ENCODE measurements around the gene WWOX.

Gene WWOX

DNA sequence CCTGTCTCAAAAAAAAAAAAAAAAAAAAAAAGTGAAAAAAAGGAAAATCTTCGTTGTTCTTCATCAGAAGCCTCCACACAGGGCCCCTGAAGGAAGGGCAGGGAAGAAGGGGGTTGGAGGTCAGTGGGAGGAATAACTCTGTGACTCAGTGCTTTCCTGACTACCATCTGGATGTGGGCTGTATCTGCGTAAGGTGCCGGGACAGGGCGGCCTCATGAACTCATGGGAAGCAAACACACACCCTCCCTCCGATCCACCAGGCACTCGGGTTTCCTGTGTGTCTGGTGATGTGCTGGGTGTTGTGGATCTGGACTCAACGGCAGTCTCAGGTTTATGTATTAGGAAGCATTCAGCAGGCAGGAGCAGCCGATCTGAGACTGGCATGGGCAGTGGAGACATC is 691.6 kb downstream of the WWOX start:
- ATAC-seq (ENCODE audit: low read depth) (no peak), DNase-seq (ENCODE audit: low spot score in 2 of 2) (no peak)
- Mint-ChIP-seq H3K36me3 (no peaks in the 10 kb centered on the region), H3K27ac (no peak overlapping the region), H3K27me3 (no peaks in the 10 kb centered on the region), H3K4me3 (no peak overlapping the region), H3K4me1 (peaks cover 5% of the 10 kb centered on the region), H3K9me3 (no peaks in the 10 kb centered on the region)

DNA sequence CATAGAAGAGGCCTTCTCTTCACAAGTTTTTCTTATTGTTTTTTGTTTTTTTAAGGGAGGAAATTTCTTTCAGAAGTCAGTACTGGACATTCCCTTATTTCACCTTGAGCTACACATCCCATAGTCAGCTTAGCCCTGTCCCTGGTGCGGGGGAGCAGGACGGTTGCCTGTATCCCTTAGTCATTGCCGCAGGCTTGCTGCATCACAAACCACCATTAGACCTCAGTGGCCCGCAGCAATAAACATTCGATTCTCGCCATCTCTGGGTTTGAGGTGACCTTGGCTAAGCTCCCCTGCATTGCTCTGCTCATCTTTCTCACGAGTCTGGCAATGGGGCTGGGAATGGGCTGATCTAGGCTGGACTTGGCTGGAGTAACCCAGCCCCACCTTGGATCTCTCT is 692.5 kb downstream of the WWOX start:
- Mint-ChIP-seq H3K4me3 (no peak overlapping the region), H3K27ac (no peak overlapping the region), H3K27me3 (no peaks in the 10 kb centered on the region), H3K9me3 (no peaks in the 10 kb centered on the region), H3K4me1 (peaks cover 5% of the 10 kb centered on the region), H3K36me3 (no peaks in the 10 kb centered on the region)
- ATAC-seq (ENCODE audit: low read depth): no peak
- DNase-seq (ENCODE audit: low spot score in 2 of 2): no peak

DNA sequence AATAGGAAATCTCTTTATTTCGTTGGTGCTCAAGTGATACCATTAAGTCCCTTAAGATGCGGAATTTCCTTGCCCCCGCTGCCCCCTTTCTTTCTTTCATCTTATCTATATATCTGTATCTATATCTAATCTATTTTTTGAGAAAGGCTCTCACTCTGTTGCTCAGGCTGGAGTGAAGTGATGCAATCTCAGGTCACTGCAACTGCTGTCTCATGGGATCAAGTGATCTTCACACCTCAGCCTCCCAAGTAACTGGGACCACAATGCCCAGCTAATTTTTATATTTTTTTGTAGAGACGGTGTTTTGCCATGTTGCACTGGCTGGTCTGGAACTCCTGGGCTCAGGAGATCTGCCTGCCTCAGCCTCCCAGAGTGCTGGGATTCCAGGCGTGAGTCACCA is 693.5 kb downstream of the WWOX start:
- H3K4me3 Mint-ChIP-seq: no peak overlapping the region
- H3K27me3 Mint-ChIP-seq: no peaks in the 10 kb centered on the region
- ATAC-seq (ENCODE audit: low read depth) (no peak), DNase-seq (ENCODE audit: low spot score in 2 of 2) (no peak)
- peaks cover 5% of the 10 kb centered on the region for H3K4me1 Mint-ChIP-seq
- no peaks in the 10 kb centered on the region for H3K9me3 Mint-ChIP-seq
- no peak overlapping the region for H3K27ac Mint-ChIP-seq
- H3K36me3 Mint-ChIP-seq: no peaks in the 10 kb centered on the region

DNA sequence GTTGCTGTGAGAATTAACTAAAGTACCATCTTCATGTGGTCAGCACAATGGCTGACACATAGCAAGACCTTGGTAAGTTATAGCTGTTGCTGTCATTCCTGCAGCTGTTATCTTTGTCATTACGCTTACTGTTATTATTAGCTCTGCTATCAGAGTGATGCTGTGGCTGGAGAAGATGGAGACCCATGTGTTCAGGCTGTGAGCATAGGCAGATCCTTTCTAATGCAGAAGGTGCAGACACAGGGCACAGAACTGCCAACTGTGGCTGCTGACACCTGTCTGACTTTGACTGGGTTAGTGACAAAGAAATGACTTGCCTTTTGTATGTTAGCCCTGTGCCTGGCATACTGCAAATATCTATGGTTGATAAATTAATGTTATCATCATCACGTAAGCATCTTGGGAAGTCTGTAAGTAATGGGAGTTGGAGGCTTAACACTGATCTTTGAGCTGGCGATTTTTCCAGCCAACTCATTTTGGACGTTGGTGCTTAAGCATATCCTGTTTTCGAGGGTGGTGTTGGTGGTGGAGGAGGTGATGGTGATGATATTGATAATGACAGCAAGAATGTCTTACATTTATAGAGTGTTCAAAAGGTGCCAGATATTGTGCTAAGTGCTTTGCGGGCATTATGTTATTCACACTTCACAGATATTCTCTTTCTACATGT is 695.3 kb downstream of the WWOX start:
- ATAC-seq (ENCODE audit: low read depth): no peak
- no peak overlapping the region for H3K27ac Mint-ChIP-seq
- no peaks in the 10 kb centered on the region for H3K9me3 Mint-ChIP-seq

DNA sequence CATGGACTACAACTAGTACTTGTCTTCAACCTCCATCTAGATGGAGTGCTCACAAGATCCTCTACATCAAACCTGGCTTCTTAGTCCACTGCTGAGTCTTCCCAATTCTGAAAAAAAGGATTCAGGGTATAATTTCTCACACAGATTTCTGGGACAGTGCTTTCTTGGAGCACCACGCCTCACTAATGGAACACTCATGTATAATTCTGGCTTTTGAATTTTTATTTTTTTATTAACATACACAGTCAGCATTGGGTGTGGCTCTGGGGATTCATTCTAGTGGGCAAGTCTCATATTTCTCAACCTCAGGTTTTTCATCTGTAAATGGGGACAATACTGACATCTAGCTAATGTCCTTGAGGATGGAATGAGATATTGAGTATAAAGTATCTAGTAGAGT is 696.0 kb downstream of the WWOX start:
- Mint-ChIP-seq H3K27ac (no peak overlapping the region), H3K4me3 (no peak overlapping the region), H3K9me3 (no peaks in the 10 kb centered on the region), H3K27me3 (no peaks in the 10 kb centered on the region), H3K4me1 (peaks cover 5% of the 10 kb centered on the region), H3K36me3 (no peaks in the 10 kb centered on the region)
- DNase-seq (ENCODE audit: low spot score in 2 of 2): no peak
- no peak for ATAC-seq (ENCODE audit: low read depth)

More for the DNA sequence above, 695.3 kb downstream of the WWOX start:
- Mint-ChIP-seq H3K4me3 (no peak overlapping the region), H3K36me3 (no peaks in the 10 kb centered on the region), H3K4me1 (peaks cover 5% of the 10 kb centered on the region), H3K27me3 (no peaks in the 10 kb centered on the region)
- no peak for DNase-seq (ENCODE audit: low spot score in 2 of 2)

DNA sequence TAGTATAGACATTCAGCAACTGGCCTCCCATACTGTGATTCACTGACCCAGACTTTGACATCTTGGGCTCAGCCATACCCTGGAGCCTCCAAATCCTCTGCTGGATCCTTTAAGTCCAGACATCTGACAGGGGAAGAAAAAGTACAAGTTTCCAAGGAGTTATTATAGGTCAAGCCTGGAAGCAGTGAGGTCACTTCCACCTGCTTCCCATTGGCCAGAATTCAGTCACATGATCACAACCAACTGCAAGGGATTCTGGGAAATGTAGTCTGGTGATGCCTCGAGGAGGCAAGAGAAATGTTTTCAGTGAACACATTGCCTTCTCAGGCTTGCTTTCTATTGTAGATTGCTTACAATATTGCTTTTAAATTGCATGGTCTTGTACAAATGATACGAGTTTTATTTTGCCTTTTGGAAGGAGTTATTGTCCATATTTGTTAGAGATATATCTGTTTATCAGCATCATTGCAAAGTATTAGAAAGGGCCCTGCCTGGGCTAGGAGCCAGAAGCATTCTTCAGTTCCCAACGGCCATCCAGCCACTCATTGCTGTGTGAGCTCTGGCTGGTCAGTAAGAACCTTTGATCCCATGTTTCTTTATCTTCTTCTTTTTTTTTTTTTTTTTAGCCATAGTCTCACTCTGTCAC is 696.9 kb downstream of the WWOX start:
- no peak overlapping the region for H3K4me3 Mint-ChIP-seq
- no peaks in the 10 kb centered on the region for H3K36me3 Mint-ChIP-seq
- DNase-seq (ENCODE audit: low spot score in 2 of 2): peak in 1 of 2 donors; percentile 16
- no peak overlapping the region for H3K27ac Mint-ChIP-seq
- ATAC-seq (ENCODE audit: low read depth): peak; percentile 57
- H3K4me1 Mint-ChIP-seq: peaks cover 5% of the 10 kb centered on the region
- no peaks in the 10 kb centered on the region for H3K27me3 Mint-ChIP-seq
- no peaks in the 10 kb centered on the region for H3K9me3 Mint-ChIP-seq

DNA sequence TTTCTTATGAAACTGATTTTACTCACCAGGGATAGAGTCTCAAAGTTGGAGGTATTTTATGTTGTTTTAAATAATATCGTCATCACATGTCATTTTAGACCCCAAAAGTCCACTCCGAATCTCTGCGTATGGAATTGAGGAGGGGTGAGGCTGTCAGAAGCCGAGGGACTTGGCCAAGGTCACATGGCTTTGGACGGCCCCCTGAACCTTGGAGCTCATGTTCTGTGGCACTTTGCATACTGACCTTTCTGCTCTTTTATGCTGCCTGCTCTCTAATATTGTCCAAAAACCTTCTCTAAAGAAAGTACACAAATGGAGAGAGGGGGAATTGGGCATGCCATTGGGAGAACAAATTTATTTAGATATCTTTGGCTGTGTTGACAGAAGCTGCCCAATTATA is 700.0 kb downstream of the WWOX start:
- Mint-ChIP-seq H3K9me3 (no peaks in the 10 kb centered on the region), H3K4me3 (no peak overlapping the region), H3K27me3 (no peaks in the 10 kb centered on the region), H3K4me1 (peaks cover 5% of the 10 kb centered on the region), H3K36me3 (no peaks in the 10 kb centered on the region), H3K27ac (no peak overlapping the region)
- ATAC-seq (ENCODE audit: low read depth): no peak
- DNase-seq (ENCODE audit: low spot score in 2 of 2): no peak

DNA sequence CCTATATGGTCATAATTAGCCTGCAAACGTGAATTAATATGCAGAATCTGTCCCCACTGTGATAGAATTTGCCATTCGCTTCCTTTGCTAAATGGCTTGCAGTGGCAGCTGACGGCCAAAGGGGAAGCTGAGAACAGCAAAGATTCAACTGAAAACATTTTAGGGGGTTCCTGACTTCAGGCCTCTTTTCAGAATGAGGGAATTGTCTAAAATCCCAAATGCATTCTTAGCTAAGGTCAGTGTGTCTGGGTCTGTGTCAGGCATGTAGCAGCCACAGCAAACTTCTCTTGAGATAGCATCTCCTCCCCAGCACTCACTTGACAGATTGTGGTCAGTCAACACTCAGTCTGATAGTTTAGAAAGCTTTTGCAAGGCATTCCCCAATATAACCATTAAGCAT is 701.1 kb downstream of the WWOX start:
- H3K36me3 Mint-ChIP-seq: peaks cover under 1% of the 10 kb centered on the region

DNA sequence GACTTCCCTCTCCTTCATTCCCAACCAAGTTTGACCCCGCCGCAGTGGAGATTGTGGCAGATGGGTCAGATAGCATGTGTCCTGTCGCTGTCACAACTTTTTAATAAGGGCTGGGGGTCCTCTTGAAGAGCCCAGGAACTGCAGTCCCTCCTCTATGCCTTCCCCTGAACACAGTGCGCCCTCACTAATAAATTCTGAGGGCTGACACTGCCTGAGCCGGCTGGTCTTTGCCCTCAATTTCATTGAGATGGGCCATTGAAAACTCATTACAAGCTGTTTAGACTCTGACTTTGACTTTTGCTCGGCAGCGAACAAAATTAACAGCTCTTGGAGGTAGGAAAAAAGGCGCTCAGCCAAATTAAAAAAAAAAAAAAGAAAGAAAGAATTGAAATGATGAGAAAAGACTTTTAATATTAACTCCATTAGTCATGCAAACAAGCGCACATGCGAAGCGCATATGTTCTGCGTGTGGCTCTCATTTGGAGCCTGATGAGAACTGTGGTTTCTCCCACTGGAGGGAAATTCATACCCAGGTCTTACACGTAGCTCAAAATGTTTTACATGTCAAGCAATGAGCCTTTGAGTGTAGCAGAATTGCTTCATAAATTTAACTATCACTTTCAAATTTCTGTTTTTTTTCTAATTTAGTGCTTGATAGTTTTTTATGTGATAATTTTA is 704.7 kb downstream of the WWOX start:
- peaks cover 3% of the 10 kb centered on the region for H3K36me3 Mint-ChIP-seq
- peaks cover 2% of the 10 kb centered on the region for H3K9me3 Mint-ChIP-seq
- no peaks in the 10 kb centered on the region for H3K27me3 Mint-ChIP-seq

More for the DNA sequence above, 701.1 kb downstream of the WWOX start:
- Mint-ChIP-seq H3K27me3 (no peaks in the 10 kb centered on the region), H3K27ac (no peak overlapping the region), H3K4me3 (no peak overlapping the region), H3K9me3 (no peaks in the 10 kb centered on the region), H3K4me1 (no peaks in the 10 kb centered on the region)
- no peak for ATAC-seq (ENCODE audit: low read depth)
- no peak for DNase-seq (ENCODE audit: low spot score in 2 of 2)

DNA sequence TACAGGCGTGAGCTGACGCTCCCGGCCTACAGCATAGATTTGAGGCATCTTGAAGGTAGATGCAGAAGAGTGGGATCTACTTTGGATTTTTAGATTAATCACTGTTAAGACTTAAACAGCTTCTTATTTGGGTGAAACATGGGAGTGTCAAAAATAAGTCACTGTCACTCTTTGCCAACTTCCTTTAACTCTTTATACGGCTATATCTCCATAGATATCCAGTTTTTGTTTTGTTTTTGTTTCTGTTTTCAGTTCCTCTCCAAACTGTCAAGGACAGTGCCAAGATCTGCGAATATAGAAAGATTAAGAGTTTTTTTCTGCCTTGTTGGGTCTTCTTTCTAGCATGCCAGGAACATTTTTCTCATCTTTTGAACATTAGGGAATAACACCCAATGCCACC is 706.1 kb downstream of the WWOX start:
- ATAC-seq (ENCODE audit: low read depth) (no peak), DNase-seq (ENCODE audit: low spot score in 2 of 2) (no peak)
- Mint-ChIP-seq H3K4me3 (no peak overlapping the region), H3K9me3 (peaks cover 2% of the 10 kb centered on the region), H3K27me3 (no peaks in the 10 kb centered on the region), H3K4me1 (no peaks in the 10 kb centered on the region), H3K36me3 (peaks cover 3% of the 10 kb centered on the region), H3K27ac (no peak overlapping the region)

More for the DNA sequence above, 704.7 kb downstream of the WWOX start:
- Mint-ChIP-seq H3K4me3 (no peak overlapping the region), H3K27ac (no peak overlapping the region), H3K4me1 (no peaks in the 10 kb centered on the region)
- ATAC-seq (ENCODE audit: low read depth) (no peak), DNase-seq (ENCODE audit: low spot score in 2 of 2) (no peak)

DNA sequence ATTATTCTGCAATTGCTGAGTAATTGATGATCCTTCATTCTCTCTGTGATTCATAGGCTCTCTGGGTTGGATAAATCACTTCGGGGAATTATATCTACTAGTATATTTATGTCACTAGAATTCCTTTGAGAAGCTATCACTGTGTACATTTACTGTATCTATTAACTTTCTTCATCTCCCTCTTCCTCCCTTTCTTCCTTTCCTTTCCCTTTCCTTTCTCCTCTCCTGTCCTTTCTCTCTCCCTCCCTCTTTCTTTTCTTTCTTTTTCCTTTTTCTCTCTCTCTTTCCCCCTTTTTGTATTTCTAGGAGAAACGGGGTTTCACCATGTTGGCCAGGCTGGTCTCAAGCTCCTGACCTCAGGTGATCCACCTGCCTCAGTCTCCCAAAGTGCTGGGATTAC is 711.8 kb downstream of the WWOX start:
- no peak for DNase-seq (ENCODE audit: low spot score in 2 of 2)
- H3K27ac Mint-ChIP-seq: no peak overlapping the region
- no peaks in the 10 kb centered on the region for H3K4me1 Mint-ChIP-seq
- no peak overlapping the region for H3K4me3 Mint-ChIP-seq
- peaks cover 2% of the 10 kb centered on the region for H3K36me3 Mint-ChIP-seq
- no peaks in the 10 kb centered on the region for H3K9me3 Mint-ChIP-seq
- no peak for ATAC-seq (ENCODE audit: low read depth)
- H3K27me3 Mint-ChIP-seq: no peaks in the 10 kb centered on the region

DNA sequence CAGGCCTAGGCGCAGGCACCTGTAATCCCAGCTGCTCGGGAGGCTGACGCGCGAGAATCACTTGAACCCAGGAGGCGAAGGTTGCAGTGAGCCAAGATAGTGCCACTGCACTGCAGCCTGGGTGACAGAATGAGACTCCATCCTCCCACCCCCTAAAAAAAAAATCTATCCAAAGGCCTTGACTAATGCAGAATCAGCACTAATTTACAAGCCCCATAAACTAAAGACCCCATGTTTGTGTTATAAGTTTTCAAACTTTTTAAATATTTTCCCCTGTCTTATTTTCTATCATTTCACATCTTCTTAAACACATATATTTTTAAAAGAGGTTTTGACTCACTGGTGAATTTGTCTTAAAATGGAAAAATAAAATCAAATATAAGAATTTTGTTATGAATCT is 713.1 kb downstream of the WWOX start:
- H3K27me3 Mint-ChIP-seq: no peaks in the 10 kb centered on the region
- peaks cover 2% of the 10 kb centered on the region for H3K36me3 Mint-ChIP-seq
- H3K4me3 Mint-ChIP-seq: no peak overlapping the region
- ATAC-seq (ENCODE audit: low read depth) (no peak), DNase-seq (ENCODE audit: low spot score in 2 of 2) (no peak)
- H3K9me3 Mint-ChIP-seq: no peaks in the 10 kb centered on the region
- H3K4me1 Mint-ChIP-seq: no peaks in the 10 kb centered on the region
- no peak overlapping the region for H3K27ac Mint-ChIP-seq

DNA sequence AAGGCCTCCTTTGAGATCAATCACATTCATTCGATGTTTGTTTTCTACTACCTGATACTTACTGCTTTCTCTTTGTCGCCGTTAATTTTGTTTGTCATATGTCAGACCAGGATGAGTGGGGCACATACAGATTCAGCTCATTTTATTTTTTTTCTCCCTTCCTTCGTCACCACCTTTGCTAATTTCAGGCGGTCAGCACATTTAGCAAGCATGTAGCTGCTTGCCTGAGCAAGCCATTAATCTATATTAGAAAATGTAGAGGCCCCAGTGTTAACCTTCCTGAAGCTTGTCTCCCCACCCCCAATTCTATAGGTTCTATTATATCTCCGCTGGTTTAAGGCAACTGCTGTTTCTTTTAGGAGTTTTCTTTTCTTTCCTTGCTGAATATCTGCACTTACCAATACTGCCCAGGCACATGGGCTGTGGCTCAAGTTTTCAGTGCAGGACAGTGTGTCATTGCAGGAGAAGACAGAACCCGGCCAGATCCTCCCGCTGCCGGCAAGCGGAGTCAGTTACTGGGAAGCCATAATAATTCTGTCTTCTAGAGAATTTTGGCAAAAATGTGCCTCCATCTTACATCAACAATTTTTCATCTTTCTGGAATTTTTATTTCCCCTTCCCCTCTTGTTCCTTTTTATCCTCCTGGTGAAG is 714.3 kb downstream of the WWOX start:
- Mint-ChIP-seq H3K4me1 (no peaks in the 10 kb centered on the region), H3K9me3 (no peaks in the 10 kb centered on the region), H3K36me3 (peaks cover 2% of the 10 kb centered on the region), H3K27ac (no peak overlapping the region), H3K4me3 (no peak overlapping the region), H3K27me3 (no peaks in the 10 kb centered on the region)
- ATAC-seq (ENCODE audit: low read depth) (no peak), DNase-seq (ENCODE audit: low spot score in 2 of 2) (no peak)

DNA sequence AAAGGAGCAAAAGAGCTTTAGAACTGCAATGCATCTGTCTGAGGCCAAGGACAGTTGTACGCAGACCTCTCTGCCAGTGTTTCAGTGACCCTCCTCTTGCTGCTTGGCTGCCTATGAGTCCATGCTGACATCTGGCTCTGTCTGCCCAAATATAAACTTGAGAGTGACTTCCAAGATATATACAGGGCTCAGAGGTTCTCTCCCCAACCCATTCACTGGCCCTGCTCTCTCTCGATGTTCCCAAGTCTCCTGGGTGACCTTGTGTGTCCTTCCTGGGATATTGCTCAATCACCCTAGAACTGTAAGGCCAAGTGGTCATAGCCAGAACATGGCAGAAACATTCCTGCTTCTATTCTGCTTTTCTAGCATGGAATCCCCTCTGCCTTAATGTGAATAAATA is 716.3 kb downstream of the WWOX start:
- ATAC-seq (ENCODE audit: low read depth) (no peak), DNase-seq (ENCODE audit: low spot score in 2 of 2) (no peak)
- Mint-ChIP-seq H3K9me3 (no peaks in the 10 kb centered on the region), H3K36me3 (peaks cover 2% of the 10 kb centered on the region), H3K27me3 (no peaks in the 10 kb centered on the region), H3K4me1 (no peaks in the 10 kb centered on the region), H3K27ac (no peak overlapping the region), H3K4me3 (no peak overlapping the region)
